ENCODE data around the gene PHC2.

The PHC2 gene

GRCh38 chr1:33384040-33384812 is 46.7 kb downstream of the PHC2 start:
- peak; percentile 90 for DNase-seq

- DNase-seq, result no peak
Observed at GRCh38 chr1:33383489-33383888, 47.4 kb downstream of the PHC2 start.

- no peak for DNase-seq
Observed at GRCh38 chr1:33382661-33383415, 48.1 kb downstream of the PHC2 start.

- no peak for DNase-seq
Observed at GRCh38 chr1:33381977-33382376, 48.9 kb downstream of the PHC2 start.

- DNase-seq, result no peak
Observed at GRCh38 chr1:33380811-33381210, 50.1 kb downstream of the PHC2 start.

GRCh38 chr1:33379631-33380354 is 51.1 kb downstream of the PHC2 start:
- DNase-seq, result peak; percentile 86

- peak; percentile 7 for DNase-seq
Observed at GRCh38 chr1:33378976-33379375, 51.9 kb downstream of the PHC2 start.

- DNase-seq, result no peak
Observed at GRCh38 chr1:33378524-33378923, 52.4 kb downstream of the PHC2 start.

- peak; percentile 9 for DNase-seq
Observed at GRCh38 chr1:33377756-33378155, 53.1 kb downstream of the PHC2 start.

GRCh38 chr1:33377013-33377412 is 53.9 kb downstream of the PHC2 start:
- DNase-seq, result no peak

GRCh38 chr1:33375316-33375715 is 55.6 kb downstream of the PHC2 start:
- DNase-seq, result peak; percentile 51

GRCh38 chr1:33374336-33375105 is 56.4 kb downstream of the PHC2 start:
- peak; percentile 67 for DNase-seq

GRCh38 chr1:33373606-33374005 is 57.3 kb downstream of the PHC2 start:
- no peak for DNase-seq

- no peak for DNase-seq
Observed at GRCh38 chr1:33372677-33373076, 58.2 kb downstream of the PHC2 start.

- no peak for DNase-seq
Observed at GRCh38 chr1:33372162-33372561, 58.7 kb downstream of the PHC2 start.

- no peak for DNase-seq
Observed at GRCh38 chr1:33371334-33371733, 59.6 kb downstream of the PHC2 start.

GRCh38 chr1:33370827-33371226 is 60.1 kb downstream of the PHC2 start:
- no peak for DNase-seq

- DNase-seq, result peak; percentile 56
Observed at GRCh38 chr1:33370301-33370700, 60.6 kb downstream of the PHC2 start.

- no peak for DNase-seq
Observed at GRCh38 chr1:33369764-33370163, 61.1 kb downstream of the PHC2 start.

GRCh38 chr1:33369081-33369480 is 61.8 kb downstream of the PHC2 start:
- no peak for DNase-seq

- no peak for DNase-seq
Observed at GRCh38 chr1:33368431-33368830, 62.5 kb downstream of the PHC2 start.

GRCh38 chr1:33367485-33368405 is 63.1 kb downstream of the PHC2 start:
- DNase-seq, result peak; percentile 54

Measured in NCI-H2171 treated with DMSO at 0.1 percent for 48 hours (cell line).